DND-41 (cell line): Measurements from ENCODE around the gene EBF4.

Experiments used
- ATAC-seq: fragments of 200-7000 bp; cut with Tn5 transposase; 3 replicates; pipeline ENCODE4 v1.9.1; 2021; ENCODE audit warnings: low read depth; ENCODE audit not compliant: insufficient read depth
- DNase-seq: peaks from one replicate; pipeline ENCODE4 v3.0.0-alpha.2; 2020
- H2AFZ ChIP-seq: 2 replicates; pipeline ENCODE4 v1.6.0; 2012; ENCODE audit warnings: low read depth, low read length
- H3K27ac ChIP-seq: 2 replicates; pipeline ENCODE4 v1.5.1; 2012; ENCODE audit warnings: low read length, inconsistent platforms
- H3K27me3 ChIP-seq: fragments of 200-600 bp; sonication (generic); 2 replicates; pipeline ENCODE4 v1.6.0; 2012; ENCODE audit warnings: low read length, mild to moderate bottlenecking, inconsistent platforms; ENCODE audit not compliant: insufficient read depth, poor library complexity
- H3K36me3 ChIP-seq: 2 replicates; pipeline ENCODE4 v1.5.1; 2012; ENCODE audit warnings: low read length, inconsistent platforms; ENCODE audit not compliant: insufficient read depth
- H3K4me1 ChIP-seq: 2 replicates; pipeline ENCODE4 v1.5.1; 2012; ENCODE audit warnings: mild to moderate bottlenecking, low read length; ENCODE audit not compliant: insufficient read depth
- H3K4me2 ChIP-seq: 2 replicates; pipeline ENCODE4 v1.6.0; 2012; ENCODE audit warnings: mild to moderate bottlenecking, moderate library complexity, low read length, inconsistent platforms; ENCODE audit not compliant: insufficient read depth
- H3K4me3 ChIP-seq, 2 experiments: fragments of 200-600 bp in 1 of 2; shearing (Covaris generic) in 1 of 2; 2 replicates each; pipeline ENCODE4 v1.5.1; 2012 to 2016; ENCODE audit warnings: inconsistent platforms in 2 of 2, low read length in 2 of 2, mild to moderate bottlenecking in 2 of 2, low read depth in 1 of 2, moderate library complexity in 1 of 2
- H3K79me2 ChIP-seq: 2 replicates; pipeline ENCODE4 v1.6.0; 2012; ENCODE audit warnings: low read length, inconsistent platforms; ENCODE audit not compliant: insufficient read depth
- H3K9ac ChIP-seq: 2 replicates; pipeline ENCODE4 v1.6.0; 2012; ENCODE audit warnings: low read depth, mild to moderate bottlenecking, inconsistent platforms, low read length, moderate library complexity
- H3K9me3 ChIP-seq: 2 replicates; pipeline ENCODE4 v1.5.1; 2012; ENCODE audit warnings: low read length, moderate library complexity, mild to moderate bottlenecking, inconsistent platforms; ENCODE audit not compliant: insufficient read depth, severe bottlenecking
- H4K20me1 ChIP-seq: 2 replicates; pipeline ENCODE4 v1.6.0; 2012; ENCODE audit warnings: low read length; ENCODE audit not compliant: insufficient read depth
- CTCF ChIP-seq: IDR thresholded peaks from 2 replicates; pipeline ENCODE4 v1.5.1; 2012; ENCODE audit warnings: borderline replicate concordance, low read length, moderate library complexity, mild to moderate bottlenecking; ENCODE audit not compliant: poor library complexity, severe bottlenecking; ENCODE audit errors: extremely low read depth
- EZH2 ChIP-seq: IDR thresholded peaks from 3 replicates; pipeline ENCODE4 v1.6.1; 2012; ENCODE audit warnings: borderline replicate concordance, low read depth, mild to moderate bottlenecking, moderate library complexity, low read length, inconsistent platforms; ENCODE audit not compliant: severe bottlenecking

Gene EBF4

DNA sequence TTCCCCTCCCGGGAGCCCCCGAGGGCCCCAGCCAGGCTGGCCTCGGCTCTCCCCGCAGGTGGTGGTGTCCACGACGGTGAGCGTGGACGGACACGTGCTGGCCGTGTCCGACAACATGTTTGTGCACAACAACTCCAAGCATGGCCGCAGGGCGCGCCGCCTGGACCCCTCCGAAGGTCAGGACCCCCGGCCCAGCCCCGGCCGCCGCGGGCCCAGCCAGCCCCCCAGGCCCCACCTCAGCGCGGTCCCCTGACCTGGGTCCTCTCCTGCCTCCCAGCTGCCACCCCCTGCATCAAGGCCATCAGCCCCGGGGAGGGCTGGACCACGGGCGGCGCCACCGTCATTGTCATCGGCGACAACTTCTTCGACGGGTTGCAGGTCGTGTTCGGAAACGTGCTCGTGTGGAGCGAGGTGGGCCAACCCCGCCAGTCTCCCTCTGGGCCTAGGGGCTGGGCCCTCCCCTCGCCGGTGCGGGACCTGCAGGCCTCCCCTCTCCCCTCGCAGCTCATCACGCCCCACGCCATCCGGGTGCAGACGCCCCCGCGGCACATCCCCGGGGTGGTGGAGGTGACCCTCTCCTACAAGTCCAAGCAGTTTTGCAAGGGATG is 56.9 kb downstream of the EBF4 start:
- DNase-seq (no peak), ATAC-seq (no peak)
- Histone ChIP-seq H3K27ac (no peak overlapping the region), H3K4me2 (no peak overlapping the region), H3K79me2 (no peaks in the 10 kb centered on the region), H3K9ac (no peak overlapping the region), H3K36me3 (no peaks in the 10 kb centered on the region), H3K27me3 (peaks cover 28% of the 10 kb centered on the region), H4K20me1 (peaks cover 18% of the 10 kb centered on the region), H3K4me3 (no peak overlapping the region), H2AFZ (no peak overlapping the region), H3K9me3 (no peaks in the 10 kb centered on the region), H3K4me1 (no peaks in the 10 kb centered on the region)
- TF ChIP-seq CTCF, result no peak
- TF ChIP-seq EZH2, result no peak

DNA sequence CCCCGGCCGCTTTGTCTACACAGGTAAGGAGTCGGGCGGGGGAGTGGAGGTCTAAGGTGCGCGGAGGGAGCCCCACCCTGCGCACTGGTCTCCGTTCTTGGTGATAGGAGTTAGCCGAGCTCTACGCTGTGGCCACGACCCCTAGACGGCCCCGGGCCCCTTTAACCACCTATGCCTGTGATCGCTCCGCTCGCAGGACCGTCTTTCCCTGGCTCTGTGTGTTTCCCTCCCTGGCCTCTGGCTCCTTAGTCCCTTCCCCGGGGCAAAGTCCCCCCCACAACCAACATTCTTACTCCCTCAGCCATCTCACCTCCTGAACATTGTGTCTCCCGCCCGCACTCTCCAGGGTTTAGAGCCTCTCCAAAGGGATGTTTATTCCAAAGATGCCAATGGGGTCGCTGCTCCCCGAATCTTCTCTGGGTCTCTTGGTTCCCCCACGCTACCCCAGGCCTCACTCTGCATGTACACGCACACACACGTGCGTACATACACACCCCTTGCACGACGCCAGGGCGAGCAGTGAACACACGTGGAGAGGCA is 57.4 kb downstream of the EBF4 start:
- Histone ChIP-seq H3K79me2 (no peaks in the 10 kb centered on the region), H4K20me1 (peaks cover 21% of the 10 kb centered on the region), H2AFZ (no peak overlapping the region), H3K36me3 (no peaks in the 10 kb centered on the region), H3K4me2 (no peak overlapping the region), H3K9ac (no peak overlapping the region), H3K9me3 (no peaks in the 10 kb centered on the region), H3K4me3 (no peak overlapping the region), H3K4me1 (no peaks in the 10 kb centered on the region), H3K27ac (no peak overlapping the region), H3K27me3 (peaks cover 32% of the 10 kb centered on the region)
- DNase-seq, result no peak
- TF ChIP-seq CTCF, result no peak
- ATAC-seq, result no peak

GRCh38 chr20:2750491-2751251 is 58.1 kb downstream of the EBF4 start:
- no peak overlapping the region for H3K27ac ChIP-seq
- ATAC-seq, result no peak
- no peak for DNase-seq
- H2AFZ ChIP-seq, result no peak overlapping the region
- H3K4me3 ChIP-seq, result no peak overlapping the region
- no peak overlapping the region for H3K9ac ChIP-seq
- H3K4me2 ChIP-seq, result no peak overlapping the region
- no peaks in the 10 kb centered on the region for H3K4me1 ChIP-seq
- H4K20me1 ChIP-seq, result peaks cover 21% of the 10 kb centered on the region
- peaks cover 32% of the 10 kb centered on the region for H3K27me3 ChIP-seq
- H3K9me3 ChIP-seq, result no peaks in the 10 kb centered on the region
- no peaks in the 10 kb centered on the region for H3K79me2 ChIP-seq
- TF ChIP-seq EZH2 (no peak), CTCF (no peak)
- no peaks in the 10 kb centered on the region for H3K36me3 ChIP-seq
